ENCODE data around the gene NPW. TPM values are rescaled to one million over a fixed set of nuclear protein-coding genes. Genes with fewer than 3 reads are reported as not detected.

Gene NPW
- total RNA-seq, 1 experiment from 2014 or later = 7.1 TPM

- Histone ChIP-seq H2BK12ac (ENCODE audit: insufficient read length, low read depth, low read length) (no peak overlapping the region), H2BK15ac (ENCODE audit: low read depth, low read length) (no peak overlapping the region; the same call in 1 of the 2 replicates), H3K4me2 (ENCODE audit: insufficient read depth, insufficient read length, low read length) (peak overlapping the region; percentile 53), H3K79me1 (ENCODE audit: insufficient read depth, low read depth, low read length, poor library complexity, severe bottlenecking) (no peaks in the 10 kb centered on the region), H3K79me2 (ENCODE audit: insufficient read depth, low read length) (no peaks in the 10 kb centered on the region), H3K9ac (ENCODE audit: extremely low read depth, insufficient read length, low read length) (no peak overlapping the region), H3K27ac (ENCODE audit: insufficient read length, low read depth, low read length) (no peak overlapping the region), H3T11ph (ENCODE audit: low read length) (no peak overlapping the region), H3K27me3 (ENCODE audit: insufficient read depth, low read length) (peaks cover 15% of the 10 kb centered on the region; the same call in 1 of the 2 replicates), H2AFZ (ENCODE audit: low read length) (no peak overlapping the region), H3K23me2 (ENCODE audit: insufficient read length, low read depth, low read length, poor library complexity, severe bottlenecking) (peaks cover 18% of the 10 kb centered on the region), H4K20me1 (ENCODE audit: control insufficient read depth, insufficient read depth, insufficient read length) (no peaks in the 10 kb centered on the region), H3K9me3 (ENCODE audit: control insufficient read depth, low read depth, low read length) (no peaks in the 10 kb centered on the region), H3K14ac (ENCODE audit: insufficient read depth, low read length) (peak overlapping the region; percentile 82), H2BK5ac (ENCODE audit: insufficient read length, low read length) (no peak overlapping the region), H3K56ac (ENCODE audit: insufficient read length, low read depth, low read length) (no peak overlapping the region), H2BK120ac (ENCODE audit: low read depth, low read length, poor library complexity, severe bottlenecking) (no peak overlapping the region), H3K23ac (ENCODE audit: insufficient read length, low read depth, low read length) (no peak overlapping the region), H3K4me1 (ENCODE audit: insufficient read depth, low read length) (no peaks in the 10 kb centered on the region; the same call in 1 of the 2 replicates), H3K18ac (ENCODE audit: insufficient read length, low read depth, low read length) (peak overlapping the region; percentile 85), H3K4ac (ENCODE audit: low read depth, low read length) (no peak overlapping the region; the same call in 1 of the 2 replicates), H2AK5ac (ENCODE audit: insufficient read length, low read length) (no peak overlapping the region), H4K91ac (ENCODE audit: insufficient read length, low read depth, low read length) (no peak overlapping the region), H4K8ac (replicated peaks; ENCODE audit: insufficient read length, low read depth, low read length) (no peak overlapping the region), H4K5ac (ENCODE audit: insufficient read length, low read depth, low read length) (no peak overlapping the region), H2BK20ac (ENCODE audit: low read depth, low read length, poor library complexity, severe bottlenecking) (no peak overlapping the region)
- WGBS (ENCODE audit: extremely low coverage, insufficient read length, low lambda C conversion rate) = no CpG with 5 or more reads among the region's 96 CpGs
- Mint-ChIP-seq H3K9me3 (no peaks in the 10 kb centered on the region; a peak in 1 of 5 replicates), H3K36me3 (ENCODE audit: insufficient read depth in 1 of 3, low read depth in 3 of 3) (peaks cover 0 to 1% (median under 1%) of the 10 kb centered on the region in 3 experiments; a peak in 3 of 7 replicates), H3K27ac (no peak overlapping the region), H3K4me3 (peak overlapping the region; percentile 66 to 84; a peak in 3 of 5 replicates), H3K27me3 (ENCODE audit: low read depth) (peaks cover 42% of the 10 kb centered on the region), H3K4me1 (peaks cover 16 to 20% of the 10 kb centered on the region in 2 experiments)
- TF ChIP-seq CTCF (conservative IDR thresholded peaks at IDR 0.05) = no peak
- DNase-seq = peak; percentile 97
These were observed 27.5 kb upstream of the NPW start for GRCh38 chr16:1991948-1992703.

All from H9 (cell line).